Endodermal cell (in vitro differentiated cells): Measurements from ENCODE around the gene BCKDHA. TPM values are rescaled to one million over a fixed set of nuclear protein-coding genes. Genes with fewer than 3 reads are reported as not detected.
A peak's percentile ranks its signal among the peaks of the same experiment; 100 is the strongest.

Source experiments
- DNase-seq: peaks from one replicate; pipeline ENCODE4 v3.0.0-alpha.2; 2017
- H3K27ac ChIP-seq: 2 replicates; pipeline ENCODE4 v1.5.1; 2013; ENCODE audit warnings: mild to moderate bottlenecking, low read depth, low read length, moderate library complexity
- H3K27me3 ChIP-seq: 2 replicates; pipeline ENCODE4 v1.6.1; 2013; ENCODE audit warnings: mild to moderate bottlenecking, low read length, moderate library complexity; ENCODE audit not compliant: insufficient read depth, control insufficient read depth, poor library complexity, severe bottlenecking
- H3K36me3 ChIP-seq: 2 replicates; pipeline ENCODE4 v1.7.0; 2013; ENCODE audit warnings: mild to moderate bottlenecking, low read length, moderate library complexity; ENCODE audit not compliant: control insufficient read depth, insufficient read depth
- H3K4me1 ChIP-seq: one replicate; pipeline ENCODE4 v1.7.0; 2013; ENCODE audit warnings: low read length; ENCODE audit not compliant: control insufficient read depth, insufficient read depth
- H3K4me3 ChIP-seq: 2 replicates; pipeline ENCODE4 v1.5.1; 2013; ENCODE audit warnings: mild to moderate bottlenecking, low read length, moderate library complexity
- H3K9ac ChIP-seq: 2 replicates; pipeline ENCODE4 v1.6.1; 2013; ENCODE audit warnings: mild to moderate bottlenecking, low read length, moderate library complexity; ENCODE audit not compliant: poor library complexity, severe bottlenecking; ENCODE audit errors: extremely low read depth
- H3K9me3 ChIP-seq: 2 replicates; pipeline ENCODE4 v1.6.1; 2013; ENCODE audit warnings: mild to moderate bottlenecking, low read length, moderate library complexity; ENCODE audit not compliant: control insufficient read depth
- H3K27ac Mint-ChIP-seq: 2 replicates; pipeline ENCODE4 v1.8.0; 2020; ENCODE audit warnings: mixed read lengths
- H3K27me3 Mint-ChIP-seq: 2 replicates; pipeline ENCODE4 v1.8.0; 2021; ENCODE audit warnings: mild to moderate bottlenecking, mixed read lengths; ENCODE audit not compliant: insufficient read depth
- H3K36me3 Mint-ChIP-seq: 2 replicates; pipeline ENCODE4 v1.8.0; 2020; ENCODE audit warnings: low read depth, mixed read lengths
- H3K4me1 Mint-ChIP-seq: 2 replicates; pipeline ENCODE4 v1.8.0; 2020; ENCODE audit warnings: mixed read lengths
- H3K4me3 Mint-ChIP-seq: 2 replicates; pipeline ENCODE4 v1.8.0; 2020; ENCODE audit warnings: mild to moderate bottlenecking, moderate library complexity, mixed read lengths
- H3K9me3 Mint-ChIP-seq: 2 replicates; pipeline ENCODE4 v1.8.0; 2020; ENCODE audit warnings: mild to moderate bottlenecking, mixed read lengths
- WGBS, 2 experiments: methylation state at CpG; one replicate each; pipeline versions ENCODE4 v1.1.5 to v1.1.7; 2013; ENCODE audit warnings: missing lambda C conversion rate in 2 of 2, mixed read lengths in 1 of 2; ENCODE audit not compliant: insufficient coverage in 1 of 2, insufficient read length in 1 of 2; 5-methylcytosine and 5-hydroxymethylcytosine counted together
- total RNA-seq, 2 donors: library from RNA; stranded (reverse); fragmentation: NEBNext Ultra II Directional in 1 of 2; extraction: Animal tissue kit (Norgen Biotek cat#: 25700) in 1 of 2; gene quantifications; 2 replicates in 1 of 2; 3 replicates in 1 of 2; pipeline ENCODE4 v1.2.1, GENCODE V29; 2021
- TF ChIP-seq, protein P1 (sequence below): fragments of 200-600 bp; sonication (generic); conservative IDR thresholded peaks from 2 replicates; pipeline ENCODE4 v1.5.0; 2021; ENCODE audit warnings: antibody characterized with exemption, mild to moderate bottlenecking

BCKDHA gene
- total RNA-seq, 2 donors from 2014 or later = 18.0 to 21.6 TPM

DNA sequence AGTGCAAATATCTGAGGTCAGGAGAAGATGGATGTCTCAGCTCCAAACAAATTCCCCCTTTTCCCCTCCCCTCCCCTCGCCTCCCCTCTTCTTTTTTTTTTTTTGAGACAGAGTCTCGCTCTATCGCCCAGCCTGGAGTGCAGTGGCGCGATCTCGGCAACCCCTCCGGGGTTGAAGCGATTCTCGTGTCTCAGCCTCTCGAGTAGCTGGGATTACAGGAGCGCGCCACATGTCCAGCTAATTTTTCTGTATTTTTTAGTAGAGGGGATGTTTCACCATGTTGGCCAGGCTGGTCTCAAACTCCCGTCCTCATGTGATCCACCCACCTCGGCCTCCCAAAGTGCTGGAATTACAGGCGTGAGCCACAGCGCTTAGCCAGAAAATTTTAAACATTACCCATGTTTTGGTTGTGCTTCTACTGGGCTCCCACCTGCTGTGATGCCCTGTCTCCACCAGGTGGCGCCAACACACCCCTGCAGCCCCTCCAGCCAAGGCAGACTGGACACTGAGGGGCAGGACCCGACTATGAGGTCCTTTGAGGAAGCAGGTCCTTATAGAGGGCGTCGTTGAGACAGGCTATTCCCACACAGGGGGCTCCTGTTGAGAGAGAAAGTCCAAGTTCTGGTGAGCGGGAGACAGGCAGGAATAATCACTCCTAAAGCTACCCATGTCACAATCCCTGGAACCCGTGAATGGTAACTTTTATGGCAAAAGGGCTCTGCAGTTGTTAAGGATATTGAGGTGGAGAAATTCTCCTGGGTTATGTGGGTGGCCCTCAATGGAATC lies 51.7 kb downstream of the BCKDHA start:
- peak overlapping the region; percentile 66 for H3K4me3 ChIP-seq
- WGBS, 2 experiments = 8 to 15% methylated on average over 8 to 21 of the region's 22 CpGs
- H3K9ac ChIP-seq = no peak overlapping the region
- no peaks in the 10 kb centered on the region for H3K9me3 ChIP-seq
- no peaks in the 10 kb centered on the region for H3K36me3 ChIP-seq
- Mint-ChIP-seq H3K27me3 (peaks cover 40% of the 10 kb centered on the region), H3K4me3 (no peak overlapping the region), H3K4me1 (no peaks in the 10 kb centered on the region), H3K9me3 (no peaks in the 10 kb centered on the region), H3K36me3 (no peaks in the 10 kb centered on the region), H3K27ac (no peak overlapping the region)
- H3K27me3 ChIP-seq = peaks cover 36% of the 10 kb centered on the region
- peak; percentile 95 for DNase-seq
- no peaks in the 10 kb centered on the region for H3K4me1 ChIP-seq
- no peak overlapping the region for H3K27ac ChIP-seq
- TF ChIP-seq, protein P1, sequence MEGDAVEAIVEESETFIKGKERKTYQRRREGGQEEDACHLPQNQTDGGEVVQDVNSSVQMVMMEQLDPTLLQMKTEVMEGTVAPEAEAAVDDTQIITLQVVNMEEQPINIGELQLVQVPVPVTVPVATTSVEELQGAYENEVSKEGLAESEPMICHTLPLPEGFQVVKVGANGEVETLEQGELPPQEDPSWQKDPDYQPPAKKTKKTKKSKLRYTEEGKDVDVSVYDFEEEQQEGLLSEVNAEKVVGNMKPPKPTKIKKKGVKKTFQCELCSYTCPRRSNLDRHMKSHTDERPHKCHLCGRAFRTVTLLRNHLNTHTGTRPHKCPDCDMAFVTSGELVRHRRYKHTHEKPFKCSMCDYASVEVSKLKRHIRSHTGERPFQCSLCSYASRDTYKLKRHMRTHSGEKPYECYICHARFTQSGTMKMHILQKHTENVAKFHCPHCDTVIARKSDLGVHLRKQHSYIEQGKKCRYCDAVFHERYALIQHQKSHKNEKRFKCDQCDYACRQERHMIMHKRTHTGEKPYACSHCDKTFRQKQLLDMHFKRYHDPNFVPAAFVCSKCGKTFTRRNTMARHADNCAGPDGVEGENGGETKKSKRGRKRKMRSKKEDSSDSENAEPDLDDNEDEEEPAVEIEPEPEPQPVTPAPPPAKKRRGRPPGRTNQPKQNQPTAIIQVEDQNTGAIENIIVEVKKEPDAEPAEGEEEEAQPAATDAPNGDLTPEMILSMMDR = peak; percentile 99

DNA sequence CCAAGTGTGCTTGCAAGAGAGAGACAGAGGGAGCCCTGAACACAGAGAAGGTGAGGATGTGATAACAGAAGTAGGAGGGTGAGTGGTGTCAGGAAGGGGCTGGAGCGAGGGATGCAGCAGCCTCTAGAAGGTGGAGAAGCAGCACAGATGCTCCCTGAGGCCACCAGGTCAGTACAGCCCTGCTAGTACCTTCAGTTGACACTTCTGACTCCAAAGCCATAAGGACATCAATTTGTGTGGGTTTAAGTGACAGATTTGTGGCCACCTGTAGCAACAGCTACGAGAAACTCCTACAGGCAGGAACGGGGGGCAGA lies 52.2 kb downstream of the BCKDHA start:
- Histone ChIP-seq H3K4me3 (no peak overlapping the region), H3K4me1 (no peaks in the 10 kb centered on the region), H3K9ac (no peak overlapping the region), H3K27me3 (peaks cover 39% of the 10 kb centered on the region), H3K36me3 (no peaks in the 10 kb centered on the region), H3K9me3 (no peaks in the 10 kb centered on the region), H3K27ac (no peak overlapping the region)
- peaks cover 40% of the 10 kb centered on the region for H3K27me3 Mint-ChIP-seq
- no peaks in the 10 kb centered on the region for H3K36me3 Mint-ChIP-seq
- H3K9me3 Mint-ChIP-seq = no peaks in the 10 kb centered on the region
- no peak overlapping the region for H3K4me3 Mint-ChIP-seq
- H3K4me1 Mint-ChIP-seq = no peaks in the 10 kb centered on the region
- WGBS, 2 experiments = 87 to 100% methylated on average over 1 to 3 of the region's 3 CpGs
- TF ChIP-seq, protein P1 = no peak
- DNase-seq = no peak
- H3K27ac Mint-ChIP-seq = no peak overlapping the region

DNA sequence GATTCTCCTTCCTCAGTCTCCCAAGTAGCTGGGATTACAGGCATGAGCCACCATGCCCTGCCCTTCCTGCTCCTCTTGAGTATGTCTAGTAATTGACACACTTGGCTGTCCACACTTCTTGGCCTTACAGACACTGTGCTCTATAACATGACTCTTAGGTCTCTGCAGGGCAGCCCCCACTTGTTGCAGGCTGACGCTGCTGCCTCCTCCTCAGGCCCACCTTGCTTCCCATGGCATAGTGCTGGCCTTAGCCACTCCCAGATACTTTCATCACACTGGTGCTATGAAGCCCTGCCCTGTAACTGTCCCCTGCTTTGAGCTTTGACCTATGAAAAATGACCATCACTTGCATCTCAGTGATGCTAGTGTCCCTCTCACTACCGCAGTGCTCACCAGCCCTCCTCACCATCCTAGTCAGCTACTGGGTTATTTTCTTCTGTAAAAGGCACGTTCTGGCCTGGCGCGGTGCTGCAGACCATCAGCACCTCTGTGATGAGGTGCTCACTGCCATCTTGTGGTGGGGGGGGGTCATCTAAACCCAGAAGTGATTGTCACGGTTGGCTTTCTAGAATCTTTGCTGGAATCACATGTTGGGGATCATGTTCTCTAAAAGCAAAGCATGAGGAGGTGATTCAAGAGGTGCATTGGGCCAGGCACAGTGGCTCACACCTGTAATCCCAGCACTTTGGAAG lies 55.1 kb downstream of the BCKDHA start:
- Mint-ChIP-seq H3K36me3 (no peaks in the 10 kb centered on the region), H3K4me1 (no peaks in the 10 kb centered on the region), H3K9me3 (peaks cover 2% of the 10 kb centered on the region), H3K27me3 (peaks cover 36% of the 10 kb centered on the region), H3K4me3 (no peak overlapping the region), H3K27ac (no peak overlapping the region)
- Histone ChIP-seq H3K4me3 (no peak overlapping the region), H3K27ac (no peak overlapping the region), H3K9ac (no peak overlapping the region), H3K27me3 (peaks cover 36% of the 10 kb centered on the region), H3K36me3 (no peaks in the 10 kb centered on the region), H3K9me3 (no peaks in the 10 kb centered on the region), H3K4me1 (no peaks in the 10 kb centered on the region)
- no peak for DNase-seq
- TF ChIP-seq, protein P1 = no peak
- 47 to 62% methylated on average over 4 to 6 of the region's 6 CpGs for WGBS, 2 experiments
